ENCODE measurements around the gene EVPL. TPM values are rescaled to one million over a fixed set of nuclear protein-coding genes. Genes with fewer than 3 reads are reported as not detected.

Gene EVPL
- total and polyA plus RNA-seq, 2 of the 13 experiments (the other 11 are each of a cell fraction or from before 2014, with no cell fraction given), result 2.1 to 8.2 TPM

GRCh38 chr17:76072148-76072858 lies 45.2 kb upstream of the EVPL start, which contains the start of gene SRP68 (continued):
- peak; percentile 56; the same call in 1 of the 2 replicates for TF ChIP-seq ZNF362 (CRISPR knock-in tag; IDR thresholded peaks at IDR 0.05; ENCODE audit: borderline replicate concordance)
- no peak for TF ChIP-seq DDIT3 (CRISPR knock-in tag; IDR thresholded peaks at IDR 0.05)
- TF ChIP-seq AHR (CRISPR knock-in tag; IDR thresholded peaks at IDR 0.05), result 0 out of 2 replicates have a peak, but pooled peaks have one; percentile 72
- no peak; the same call in 1 of the 2 replicates for TF ChIP-seq ZNF138 (CRISPR knock-in tag; IDR thresholded peaks at IDR 0.05; ENCODE audit: low read depth)
- peak; percentile 27; the same call in 1 of the 2 replicates for TF ChIP-seq NAIF1 (CRISPR knock-in tag; IDR thresholded peaks at IDR 0.05; ENCODE audit: borderline replicate concordance)
- peak; percentile 99 for TF ChIP-seq POGK (CRISPR knock-in tag; conservative IDR thresholded peaks at IDR 0.05)
- TF ChIP-seq MIER3 (CRISPR knock-in tag; IDR thresholded peaks at IDR 0.05; ENCODE audit: borderline replicate concordance), result peak; percentile 97
- peak; percentile 99 for TF ChIP-seq ZNF224 (CRISPR knock-in tag; IDR thresholded peaks at IDR 0.05)
- TF ChIP-seq ZNF512B (CRISPR knock-in tag; IDR thresholded peaks at IDR 0.05; ENCODE audit: borderline replicate concordance), result no peak
- TF ChIP-seq ZFP90 (CRISPR knock-in tag; IDR thresholded peaks at IDR 0.05; ENCODE audit: borderline replicate concordance), result peak; percentile 41; the same call in 1 of the 2 replicates
- TF ChIP-seq ZNF83 (CRISPR knock-in tag; IDR thresholded peaks at IDR 0.05; ENCODE audit: borderline replicate concordance), result no peak; the same call in 1 of the 2 replicates
- peak; percentile 20; the same call in 1 of the 2 replicates for TF ChIP-seq CREM (IDR thresholded peaks at IDR 0.05)
- TF ChIP-seq CREM (CRISPR knock-in tag; IDR thresholded peaks at IDR 0.05), result no peak
- TF ChIP-seq ZFP82 (CRISPR knock-in tag; IDR thresholded peaks at IDR 0.05; ENCODE audit: borderline replicate concordance), result peak; percentile 84
- TF ChIP-seq ZNF33B (CRISPR knock-in tag; IDR thresholded peaks at IDR 0.05), result peak; percentile 79
- TF ChIP-seq MEIS1 (CRISPR knock-in tag; IDR thresholded peaks at IDR 0.05; ENCODE audit: borderline replicate concordance), result peak; percentile 78
- TF ChIP-seq MAF1 (CRISPR knock-in tag; IDR thresholded peaks at IDR 0.05; ENCODE audit: borderline replicate concordance), result no peak
- peak; percentile 97 for TF ChIP-seq HOXA3 (CRISPR knock-in tag; IDR thresholded peaks at IDR 0.05)
- TF ChIP-seq NCOA1 (CRISPR knock-in tag; IDR thresholded peaks at IDR 0.05), result no peak
- peak; percentile 94 for TF ChIP-seq ZNF792 (CRISPR knock-in tag; IDR thresholded peaks at IDR 0.05)
- TF ChIP-seq RNF219 (CRISPR knock-in tag; IDR thresholded peaks at IDR 0.05), result no peak; the same call in 1 of the 2 replicates
- TF ChIP-seq AKAP8 (CRISPR knock-in tag; IDR thresholded peaks at IDR 0.05), result peak; percentile 87; the same call in 1 of the 2 replicates

All from HepG2 (cell line).